NCI-H128 (cell line): Measurements from ENCODE around the gene TACC2.
"Not testable (repeated sequence)": the region's sequence is repeated elsewhere in the genome, so short reads cannot be mapped to it uniquely, and the experiment has no call there.

ENCODE experiments used
- DNase-seq: peaks from one replicate; lab custom pipeline; 2025; ENCODE audit not compliant: unreplicated experiment; lab: John Stamatoyannopoulos, UW

TACC2 gene

DNA sequence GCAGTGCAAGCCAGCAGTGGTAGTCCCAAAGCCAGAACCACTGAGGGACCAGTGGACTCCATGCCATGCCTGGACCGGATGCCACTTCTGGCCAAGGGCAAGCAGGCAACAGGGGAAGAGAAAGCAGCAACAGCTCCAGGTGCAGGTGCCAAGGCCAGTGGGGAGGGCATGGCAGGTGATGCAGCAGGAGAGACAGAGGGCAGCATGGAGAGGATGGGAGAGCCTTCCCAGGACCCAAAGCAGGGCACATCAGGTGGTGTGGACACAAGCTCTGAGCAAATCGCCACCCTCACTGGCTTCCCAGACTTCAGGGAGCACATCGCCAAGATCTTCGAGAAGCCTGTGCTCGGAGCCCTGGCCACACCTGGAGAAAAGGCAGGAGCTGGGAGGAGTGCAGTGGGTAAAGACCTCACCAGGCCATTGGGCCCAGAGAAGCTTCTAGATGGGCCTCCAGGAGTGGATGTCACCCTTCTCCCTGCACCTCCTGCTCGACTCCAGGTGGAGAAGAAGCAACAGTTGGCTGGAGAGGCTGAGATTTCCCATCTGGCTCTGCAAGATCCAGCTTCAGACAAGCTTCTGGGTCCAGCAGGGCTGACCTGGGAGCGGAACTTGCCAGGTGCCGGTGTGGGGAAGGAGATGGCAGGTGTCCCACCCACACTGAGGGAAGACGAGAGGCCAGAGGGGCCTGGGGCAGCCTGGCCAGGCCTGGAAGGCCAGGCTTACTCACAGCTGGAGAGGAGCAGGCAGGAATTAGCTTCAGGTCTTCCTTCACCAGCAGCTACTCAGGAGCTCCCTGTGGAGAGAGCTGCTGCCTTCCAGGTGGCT lies 97.7 kb downstream of the TACC2 start:
- no peak for DNase-seq

DNA sequence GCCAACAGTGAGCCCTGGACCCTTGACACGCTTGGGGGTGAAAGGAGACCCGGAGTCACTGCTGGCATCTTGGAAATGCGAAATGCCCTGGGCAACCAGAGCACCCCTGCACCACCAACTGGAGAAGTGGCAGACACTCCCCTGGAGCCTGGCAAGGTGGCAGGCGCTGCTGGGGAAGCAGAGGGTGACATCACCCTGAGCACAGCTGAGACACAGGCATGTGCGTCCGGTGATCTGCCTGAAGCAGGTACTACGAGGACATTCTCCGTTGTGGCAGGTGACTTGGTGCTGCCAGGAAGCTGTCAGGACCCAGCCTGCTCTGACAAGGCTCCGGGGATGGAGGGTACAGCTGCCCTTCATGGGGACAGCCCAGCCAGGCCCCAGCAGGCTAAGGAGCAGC lies 98.5 kb downstream of the TACC2 start:
- DNase-seq: no peak

DNA sequence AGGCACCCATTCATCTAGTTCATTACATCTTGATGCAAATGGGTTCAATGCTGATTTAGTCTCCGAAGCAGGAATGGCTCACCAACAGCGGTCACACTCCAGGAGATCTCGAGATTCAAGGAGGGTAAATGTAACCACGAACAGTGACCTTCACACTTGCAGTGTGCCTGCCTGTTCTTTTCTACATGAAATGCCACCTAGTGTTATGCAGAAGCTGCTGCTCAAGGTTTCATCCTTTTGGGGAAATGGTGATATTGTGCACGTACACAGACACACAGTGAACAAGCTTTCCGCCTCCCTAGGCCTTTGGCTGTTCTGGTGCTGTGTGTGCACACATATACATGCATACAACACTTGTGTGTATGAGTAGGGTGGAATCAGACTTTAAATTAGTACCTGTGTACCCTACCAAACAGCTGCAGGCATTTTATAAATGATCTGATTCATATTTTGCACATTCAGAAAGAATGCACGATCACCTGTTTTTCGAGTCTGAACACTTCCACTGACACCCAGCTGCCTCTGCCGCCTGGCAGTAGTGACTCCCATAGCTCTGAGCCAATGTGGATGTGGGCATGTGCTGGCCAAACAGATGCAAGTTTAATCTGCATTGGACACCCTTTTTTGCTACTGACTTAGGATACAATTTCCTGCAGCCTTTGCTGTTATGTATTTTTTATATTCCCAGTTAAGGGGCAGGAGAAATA lies 100.5 kb downstream of the TACC2 start:
- no peak for DNase-seq

DNA sequence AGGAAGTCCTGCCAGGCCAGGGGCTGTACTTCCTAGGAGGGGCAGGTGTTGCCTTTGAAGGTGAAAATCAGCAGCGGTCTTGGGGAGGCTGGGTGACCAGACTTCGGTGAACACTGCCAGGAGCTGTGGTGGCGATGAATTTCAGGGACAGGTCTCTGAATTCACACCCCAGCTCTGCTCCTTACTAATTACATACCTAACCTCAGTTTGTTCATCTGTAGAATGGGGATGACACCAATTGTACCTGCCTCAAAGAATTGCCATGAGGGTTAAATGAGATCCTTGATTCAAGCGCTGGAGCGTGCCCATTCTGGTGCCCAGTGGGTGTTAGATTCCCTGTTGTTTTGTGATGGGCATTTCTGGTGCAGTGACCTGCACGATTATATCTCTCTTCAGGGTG lies 102.8 kb downstream of the TACC2 start:
- no peak for DNase-seq

DNA sequence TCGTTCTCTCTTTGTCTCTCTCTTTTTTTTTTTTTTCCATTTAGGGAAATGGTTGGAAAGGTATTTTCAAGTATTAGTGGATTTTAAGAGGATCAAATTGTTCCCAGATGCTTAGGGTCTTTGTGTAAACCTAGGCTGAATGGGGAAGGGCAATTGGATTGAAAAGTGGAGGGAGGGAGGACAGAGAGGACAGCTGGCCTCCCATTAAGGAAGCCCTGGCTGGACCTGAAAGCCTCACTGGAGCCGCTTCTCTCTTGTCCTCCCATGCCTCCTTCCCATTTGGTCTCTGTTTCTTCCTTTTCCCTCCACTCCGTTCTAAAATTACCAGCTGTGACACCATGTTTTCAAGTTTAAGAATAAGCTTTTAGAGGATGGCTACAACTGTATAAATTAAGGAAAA lies 104.1 kb downstream of the TACC2 start:
- DNase-seq: no peak

DNA sequence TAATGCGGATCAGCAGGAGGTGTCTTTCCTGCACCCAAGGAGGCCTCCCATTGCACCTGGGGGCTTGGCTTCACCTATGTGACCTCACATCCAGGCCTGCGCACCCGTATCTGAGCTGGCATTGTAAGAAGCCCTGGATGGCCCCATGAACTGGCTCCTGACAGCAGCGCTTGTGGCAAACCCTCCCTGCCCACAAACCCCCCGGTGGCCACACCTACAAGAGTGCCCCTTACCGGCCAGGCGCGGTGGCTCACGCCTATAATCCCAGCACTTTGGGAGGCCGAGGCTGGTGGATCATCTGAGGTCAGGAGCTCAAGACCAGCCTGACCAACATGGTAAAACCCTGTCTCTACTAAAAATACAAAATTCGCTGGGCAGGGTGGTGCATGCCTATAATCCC lies 107.2 kb downstream of the TACC2 start:
- not testable (repeated sequence) for DNase-seq

DNA sequence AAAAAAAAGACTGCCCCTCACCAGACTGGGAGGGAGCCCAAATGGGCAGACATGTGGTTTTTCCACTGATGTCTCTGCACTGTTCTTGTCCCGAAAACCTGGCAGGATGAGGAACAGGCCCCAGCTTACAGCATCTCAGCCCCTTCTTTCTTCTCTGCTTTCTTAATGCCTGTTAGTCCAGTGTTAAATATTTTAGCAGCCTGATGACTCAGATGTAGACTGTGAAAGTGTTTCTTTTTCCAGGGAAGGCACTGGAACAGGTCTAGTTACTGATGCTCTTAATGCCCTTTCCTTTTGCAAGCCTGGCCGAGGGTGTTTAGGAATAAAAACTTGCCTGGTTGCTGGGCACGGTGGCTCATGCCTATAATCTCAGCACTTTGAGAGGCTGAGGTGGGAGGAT lies 107.7 kb downstream of the TACC2 start:
- DNase-seq: no peak

DNA sequence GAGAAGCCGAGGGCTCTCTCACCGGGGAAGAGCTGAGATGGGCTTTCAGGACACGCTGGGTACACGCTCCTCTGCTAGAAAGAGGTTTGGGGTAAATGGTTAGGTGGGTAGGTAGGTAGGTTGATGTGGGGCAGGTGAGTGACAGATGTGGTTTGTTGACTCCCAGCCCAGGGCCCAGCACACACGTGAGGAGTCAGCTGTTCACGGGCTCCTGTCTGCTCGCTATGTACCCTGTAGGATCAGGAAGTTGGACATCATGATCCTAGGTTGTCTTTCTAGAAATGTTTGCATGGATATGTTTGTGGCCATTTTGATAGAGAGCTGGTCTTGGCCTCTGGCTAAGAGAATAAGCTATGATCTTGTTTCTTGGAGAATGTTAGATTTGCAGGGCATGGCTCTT lies 109.0 kb downstream of the TACC2 start:
- DNase-seq: no peak

DNA sequence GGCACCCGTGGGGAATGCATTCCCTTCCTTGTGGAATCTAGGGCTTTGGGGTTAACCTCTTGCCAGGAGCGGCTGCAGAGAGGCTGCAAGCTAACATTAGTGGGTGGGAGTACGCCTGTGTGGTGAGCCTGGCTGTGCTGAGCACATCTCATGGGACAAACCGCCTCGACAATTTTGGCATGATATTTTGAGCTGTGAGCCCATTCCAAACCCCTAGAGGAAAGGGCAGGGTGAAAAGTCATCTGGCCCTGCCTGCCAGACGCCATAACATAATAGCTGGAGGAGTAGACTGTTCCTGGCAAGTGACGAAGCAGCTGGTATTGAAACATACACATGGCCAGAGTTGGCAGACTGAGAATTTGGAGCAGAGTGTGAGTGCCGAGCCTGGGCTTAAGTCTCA lies 110.0 kb downstream of the TACC2 start:
- DNase-seq: no peak

DNA sequence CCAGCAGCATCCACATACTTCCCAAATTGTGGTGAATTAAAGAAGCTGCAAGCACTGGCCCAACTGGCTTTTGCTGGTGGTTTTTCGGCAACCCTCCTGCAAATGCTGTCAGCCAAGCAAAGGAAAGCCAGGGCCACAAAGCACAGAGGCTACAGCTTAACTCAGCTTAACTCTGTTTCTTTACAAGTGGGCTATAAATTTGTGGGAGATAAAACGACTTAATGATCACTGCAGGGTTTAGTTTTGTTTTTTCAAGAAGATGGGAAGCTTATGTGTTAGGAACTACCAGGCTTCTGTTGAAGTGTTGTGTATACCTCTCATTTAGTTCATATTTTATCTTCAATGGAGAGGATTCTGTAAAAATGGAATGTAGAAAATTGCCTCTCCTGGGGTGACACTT lies 110.6 kb downstream of the TACC2 start:
- no peak for DNase-seq

DNA sequence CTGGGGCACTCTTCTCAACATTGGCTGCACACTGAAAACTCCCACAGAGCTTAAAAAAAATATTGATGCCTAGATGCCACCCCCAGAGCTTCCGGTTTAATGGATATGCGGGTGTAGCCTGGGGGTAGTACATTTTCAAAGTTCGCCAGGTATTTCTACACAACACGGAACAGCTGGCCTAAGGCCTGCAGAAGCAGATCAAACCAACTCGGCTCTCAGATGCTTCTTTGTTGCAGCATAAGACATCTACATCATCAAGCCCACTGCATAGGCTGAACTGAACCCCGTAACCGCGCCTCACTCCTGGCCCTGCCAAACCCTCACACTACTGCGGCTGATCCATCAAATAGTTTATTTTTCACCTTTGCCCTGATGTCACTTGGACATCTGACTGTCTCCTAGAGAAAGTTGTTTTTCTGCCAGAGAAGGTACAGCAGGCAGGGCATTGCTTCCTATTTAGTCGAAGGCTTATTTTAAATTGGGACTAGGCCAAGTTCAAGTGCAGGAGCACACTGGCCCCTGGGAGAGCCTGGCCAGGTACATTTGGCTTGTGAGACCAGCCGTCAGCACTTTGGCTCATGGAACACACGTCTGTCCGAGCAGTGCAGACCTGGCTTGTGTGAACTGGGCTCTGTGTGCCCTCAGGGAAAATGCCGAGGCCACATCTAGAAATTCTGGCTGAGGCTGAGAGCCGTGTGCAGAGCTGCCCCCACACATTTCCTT lies 113.3 kb downstream of the TACC2 start:
- no peak for DNase-seq

DNA sequence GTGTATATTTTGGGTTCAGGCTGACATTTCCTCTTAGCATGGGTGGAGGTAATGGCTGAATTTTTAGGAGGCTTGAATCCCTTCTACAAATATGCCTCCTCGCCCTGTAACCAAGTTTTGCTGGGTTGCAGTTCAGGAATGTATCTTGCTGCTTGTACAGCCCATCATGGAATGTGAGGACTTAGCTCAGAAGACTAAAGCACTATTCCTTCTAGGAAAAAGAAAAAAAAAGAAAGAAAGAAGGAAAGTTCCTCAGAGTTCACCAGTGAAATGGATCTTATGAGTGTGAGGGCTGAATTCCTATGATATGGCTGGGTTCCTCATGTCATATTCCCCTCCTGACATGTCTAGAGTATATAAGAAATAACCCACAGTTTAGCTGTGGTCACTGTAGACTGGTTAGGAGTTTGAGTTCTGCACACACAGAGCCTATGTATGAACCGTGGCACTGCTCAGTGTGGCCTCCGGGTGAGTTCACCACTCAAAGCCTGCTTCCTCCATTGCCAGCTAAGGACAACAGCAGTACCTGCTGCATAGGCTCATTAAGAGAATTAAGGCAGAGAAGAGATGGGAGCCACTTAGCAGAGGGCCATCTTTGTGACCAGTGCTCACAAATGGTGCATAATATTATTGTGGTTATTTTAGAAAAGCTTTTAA lies 114.0 kb downstream of the TACC2 start:
- DNase-seq: no peak

DNA sequence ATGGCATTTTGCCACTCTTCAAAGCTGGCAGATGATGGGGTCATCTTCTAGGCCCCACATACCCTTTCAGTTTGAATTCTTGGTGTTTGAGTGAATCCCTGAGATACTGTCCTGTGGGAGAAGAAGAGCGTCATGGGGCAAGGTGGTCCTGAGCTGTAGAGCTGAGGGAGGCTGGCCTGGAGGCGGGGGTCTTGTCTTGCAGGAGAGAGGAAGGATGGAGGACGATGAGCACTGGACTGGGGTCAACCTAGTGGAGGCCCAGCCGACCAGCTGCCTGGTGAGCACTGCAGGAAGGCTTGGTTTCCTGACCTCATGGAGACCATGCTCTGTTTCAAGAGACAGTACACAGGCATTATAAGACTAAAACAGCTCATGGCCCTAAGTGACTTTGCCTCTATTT lies 114.6 kb downstream of the TACC2 start:
- no peak for DNase-seq

DNA sequence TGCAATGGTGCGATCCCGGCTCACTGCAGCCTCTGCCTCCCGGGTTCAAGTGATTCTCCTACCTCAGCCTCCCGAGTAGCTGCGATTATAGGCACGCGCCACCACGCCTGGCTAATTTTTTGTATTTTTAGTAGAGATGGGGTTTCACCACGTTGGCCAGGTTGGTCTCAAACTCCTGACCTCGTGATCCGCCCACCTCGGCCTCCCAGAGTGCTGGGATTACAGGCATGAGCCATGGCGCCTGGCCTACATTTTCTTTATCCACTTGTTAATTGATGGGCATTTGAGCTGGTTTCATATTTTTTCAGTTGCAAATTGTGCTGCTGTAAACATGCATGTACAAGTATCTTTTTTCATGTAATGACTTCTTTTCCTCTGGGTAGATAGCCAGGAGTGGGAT lies 119.8 kb downstream of the TACC2 start:
- DNase-seq: not testable (repeated sequence)

DNA sequence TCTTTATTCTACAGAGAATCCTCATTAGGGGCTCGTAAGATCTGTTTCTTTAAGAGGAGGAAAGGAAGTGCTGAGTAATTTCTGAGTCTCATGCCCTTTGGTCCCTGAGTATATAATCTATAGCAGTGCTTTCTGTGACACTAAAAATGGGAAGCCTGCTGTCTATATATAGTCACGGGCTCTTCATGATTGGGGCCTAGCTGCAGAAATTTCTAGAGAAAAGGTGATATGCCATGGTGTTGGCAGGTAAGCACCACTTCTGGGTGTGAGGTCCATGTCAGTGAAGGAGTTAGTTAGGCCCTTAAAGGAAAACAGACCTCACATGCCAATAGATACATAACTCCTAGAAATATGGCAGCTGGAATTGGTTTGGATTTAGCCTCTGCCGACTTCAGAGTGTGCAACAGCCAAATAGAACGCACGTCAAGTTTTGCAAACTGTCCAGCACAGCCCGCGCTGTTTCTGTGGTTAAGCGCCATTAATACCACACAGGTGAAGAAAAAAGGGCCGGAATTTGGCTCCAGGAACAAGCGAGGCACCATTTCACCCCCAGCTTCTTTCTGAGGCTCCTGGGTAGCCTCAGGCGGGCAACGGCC lies 123.2 kb downstream of the TACC2 start:
- DNase-seq: no peak

DNA sequence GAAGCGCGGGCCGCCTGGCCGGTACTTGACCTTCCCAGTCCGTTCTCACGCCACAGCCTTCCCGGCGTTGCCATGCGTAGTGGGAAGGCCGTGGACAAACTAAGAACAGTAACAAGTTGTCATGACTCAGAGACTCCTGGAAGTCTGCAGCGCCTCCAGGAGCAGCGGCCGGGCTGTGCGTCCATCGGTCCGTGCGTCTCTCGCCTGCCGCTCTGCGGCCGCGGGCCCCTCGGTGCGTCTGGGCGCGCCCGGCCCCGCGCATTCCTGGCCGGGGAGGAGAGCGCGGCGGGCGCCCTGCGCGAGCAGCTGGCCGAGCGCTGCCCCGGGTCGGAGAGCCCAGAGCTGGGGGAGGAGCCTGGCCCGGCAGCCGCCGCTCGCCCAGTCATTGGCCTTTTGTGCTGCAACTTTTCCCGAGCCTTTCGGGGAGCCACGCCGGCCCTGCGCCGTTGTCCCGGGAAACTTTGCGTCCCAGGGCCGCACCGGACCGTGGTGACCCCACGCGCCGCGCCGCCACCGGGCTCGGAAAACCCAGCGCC lies 123.7 kb downstream of the TACC2 start:
- no peak for DNase-seq

DNA sequence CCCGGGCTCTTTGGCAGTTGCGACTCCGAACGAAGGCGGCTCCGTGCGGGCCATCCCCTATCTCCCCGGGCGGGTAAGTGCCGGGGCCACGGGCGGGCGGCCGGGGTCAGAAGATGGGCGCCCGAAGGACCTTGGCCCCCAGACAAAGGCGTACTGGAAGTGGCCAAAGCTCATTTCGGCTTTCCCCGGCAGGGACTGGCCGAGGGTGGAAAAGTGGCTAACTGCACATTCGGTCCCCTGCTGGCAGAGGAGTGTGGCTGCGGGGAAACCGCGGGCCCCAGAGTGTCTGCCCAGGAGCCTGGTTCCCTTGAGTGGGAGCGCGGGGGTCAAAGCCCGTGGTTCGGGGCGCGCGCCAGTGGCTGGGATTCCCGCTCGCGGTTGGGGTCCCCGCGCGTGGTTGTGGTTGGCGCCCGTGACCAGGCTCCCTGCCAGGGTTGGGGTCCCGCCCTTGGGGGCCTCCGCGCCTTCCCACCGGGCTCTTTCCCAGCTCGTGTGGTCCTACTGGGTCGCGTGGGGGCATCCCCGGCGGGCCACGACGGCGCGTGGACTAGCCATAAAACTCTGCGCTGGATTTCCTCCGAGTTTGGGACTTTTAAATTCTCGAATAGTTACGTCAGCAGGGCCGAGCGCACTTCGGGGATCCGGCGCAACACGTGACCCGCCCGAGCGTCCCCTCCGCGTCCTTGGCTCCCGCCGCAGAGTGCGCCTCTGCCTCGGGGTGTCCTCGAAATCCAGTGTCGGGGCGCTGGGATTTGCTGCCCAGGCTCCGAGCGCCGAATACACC lies 124.4 kb downstream of the TACC2 start:
- DNase-seq: no peak

DNA sequence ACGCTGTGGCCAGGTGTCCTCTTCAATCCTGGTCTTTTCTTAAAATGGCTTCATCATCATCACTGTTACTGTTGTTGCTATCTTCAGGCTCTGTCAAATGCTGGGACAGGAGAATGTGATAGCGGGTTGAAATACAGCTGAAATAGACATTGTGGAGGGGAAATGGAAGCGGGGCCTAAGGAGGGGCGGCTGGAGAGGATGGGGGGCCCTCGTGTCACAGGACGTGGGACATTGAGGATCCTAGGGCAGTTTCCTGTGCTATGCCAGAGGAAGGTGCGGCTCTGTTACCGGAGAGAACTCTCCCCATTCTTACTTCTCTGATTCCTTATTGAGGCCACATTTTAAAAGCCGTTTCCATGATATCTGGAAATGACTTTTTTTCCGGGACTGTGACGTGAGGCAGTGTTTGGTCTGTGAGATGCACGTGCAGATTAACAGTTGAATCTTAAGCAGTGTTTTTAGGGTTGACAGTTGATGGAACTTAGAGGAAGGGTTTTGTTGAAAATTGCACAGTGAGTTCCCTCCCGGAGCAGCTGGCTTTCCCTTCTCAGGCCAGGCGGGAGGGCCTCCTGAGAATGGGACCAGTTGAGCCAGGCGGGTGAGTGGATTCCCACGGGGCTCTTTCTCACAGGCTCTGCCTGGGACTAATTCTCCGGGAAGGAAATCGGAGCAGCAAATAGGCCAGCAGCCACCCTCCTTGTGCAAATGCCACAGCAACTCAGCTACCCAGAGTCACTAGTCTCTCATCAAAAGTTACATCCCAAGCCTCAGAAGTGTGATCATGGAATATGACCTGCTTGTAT lies 125.2 kb downstream of the TACC2 start:
- no peak for DNase-seq

DNA sequence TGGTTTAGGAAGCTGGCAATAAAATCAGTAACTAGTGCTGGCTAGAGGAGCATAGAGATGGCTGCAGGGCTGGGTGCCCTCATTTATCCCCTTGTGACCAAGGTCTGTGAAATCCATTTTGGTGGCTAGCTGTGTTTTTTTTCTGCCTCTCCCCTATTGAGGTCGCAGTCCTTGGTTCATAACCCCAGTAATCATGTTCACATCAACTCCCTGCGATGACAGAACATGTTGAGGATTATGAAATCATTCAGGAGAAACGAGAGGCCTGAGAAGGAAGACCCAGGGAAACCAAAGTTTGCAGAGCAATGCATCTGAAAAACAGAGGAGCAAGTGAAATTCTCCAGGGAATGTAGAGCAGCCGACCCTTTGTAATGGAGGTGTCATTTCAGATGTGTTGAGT lies 126.9 kb downstream of the TACC2 start:
- DNase-seq: no peak
